CD4-positive, alpha-beta T cell treated with Interleukin-6 at 100 ng/mL for 8 hours (primary cell): ENCODE results near the gene STEAP1B.

Experiments
- DNase-seq: peaks from one replicate; pipeline ENCODE4 v3.0.0-alpha.2; 2020; ENCODE audit warnings: mixed read lengths, low spot score

The STEAP1B gene

DNA sequence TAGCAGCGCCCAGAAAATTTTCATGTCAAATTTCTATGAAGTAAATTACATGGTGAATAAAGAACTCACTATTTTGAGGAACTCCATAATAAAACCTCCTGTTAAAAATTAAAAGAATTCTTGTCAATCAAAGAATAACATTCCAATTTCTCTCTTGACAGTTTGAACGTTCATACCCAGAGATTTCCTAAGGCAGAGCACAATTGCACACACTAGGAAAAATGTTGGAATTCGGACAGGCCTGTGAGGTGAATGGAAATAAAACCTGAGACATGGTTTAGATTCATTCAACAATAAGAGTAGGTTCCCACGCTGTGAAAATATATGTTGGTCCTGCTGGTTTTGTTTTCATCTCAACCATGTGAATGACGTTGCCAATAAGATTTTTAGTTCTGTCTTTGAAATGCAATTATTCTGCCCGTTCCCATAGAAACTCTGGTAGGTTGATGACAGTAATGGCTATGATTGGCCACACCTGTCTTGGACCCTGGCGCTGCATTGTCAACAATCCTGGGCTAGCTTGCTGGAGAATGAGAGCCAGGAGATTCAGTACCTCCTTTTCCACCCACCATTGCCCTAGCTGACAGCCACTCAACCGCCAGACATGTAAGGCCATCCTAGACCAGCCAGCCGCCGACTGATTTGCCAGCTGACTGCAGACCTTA is 99.7 kb downstream of the STEAP1B start:
- no peak for DNase-seq

DNA sequence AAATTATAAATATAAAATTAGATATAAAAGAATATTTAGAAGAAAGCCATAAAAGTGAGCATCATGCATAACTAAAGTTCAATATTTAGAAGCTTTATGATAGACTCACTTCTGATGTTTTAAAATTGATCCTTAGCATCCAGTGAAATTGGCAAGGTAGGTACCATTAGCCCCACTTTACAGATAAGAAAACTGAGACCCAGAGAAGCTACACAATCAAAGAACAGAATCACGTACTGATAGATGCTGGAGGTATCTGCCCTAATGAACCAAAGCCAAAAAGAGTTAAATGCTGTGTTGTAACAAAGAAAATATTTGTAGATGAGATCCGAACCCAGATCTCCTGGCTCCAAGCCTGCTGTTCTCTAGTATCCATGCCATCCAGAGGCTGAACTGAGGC is 100.4 kb downstream of the STEAP1B start:
- DNase-seq: no peak

DNA sequence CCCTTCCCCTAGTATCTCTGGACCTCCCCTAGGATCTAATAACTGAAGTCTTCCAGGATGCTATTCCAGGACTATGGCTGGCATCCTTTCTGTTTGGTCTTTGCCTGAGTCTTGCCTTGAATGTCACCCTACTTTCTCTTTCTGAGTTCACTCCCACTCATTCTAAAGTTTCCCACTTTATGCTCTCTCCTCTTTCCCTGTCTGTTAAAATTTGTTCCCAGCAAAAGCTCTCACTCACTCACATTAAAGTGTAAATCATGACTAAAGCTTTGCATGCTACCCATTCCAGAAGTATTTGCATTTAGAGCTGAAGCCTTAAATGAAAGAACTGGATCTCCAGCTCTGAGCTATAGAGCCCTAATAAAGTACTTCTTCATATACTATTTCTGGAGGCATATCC is 100.9 kb downstream of the STEAP1B start:
- no peak for DNase-seq

DNA sequence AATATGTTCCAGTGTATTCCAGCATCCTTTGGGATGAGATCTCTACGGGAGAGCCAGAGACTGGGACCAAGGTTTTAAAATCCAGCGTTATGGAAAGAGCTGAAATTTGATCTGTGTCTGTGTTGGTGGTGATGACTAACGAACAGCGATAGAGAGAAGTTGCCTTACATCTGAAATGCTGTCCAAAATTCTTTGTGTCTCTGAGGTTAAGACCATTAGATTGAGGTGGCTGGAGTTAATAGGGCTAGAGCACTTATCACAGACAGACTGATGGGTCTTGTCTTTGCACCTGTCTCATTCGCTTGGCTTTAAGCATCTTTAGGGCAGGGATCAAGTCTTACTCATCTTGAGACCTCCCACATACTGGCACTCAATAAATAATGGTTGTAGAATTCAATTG is 102.0 kb downstream of the STEAP1B start:
- DNase-seq: no peak

DNA sequence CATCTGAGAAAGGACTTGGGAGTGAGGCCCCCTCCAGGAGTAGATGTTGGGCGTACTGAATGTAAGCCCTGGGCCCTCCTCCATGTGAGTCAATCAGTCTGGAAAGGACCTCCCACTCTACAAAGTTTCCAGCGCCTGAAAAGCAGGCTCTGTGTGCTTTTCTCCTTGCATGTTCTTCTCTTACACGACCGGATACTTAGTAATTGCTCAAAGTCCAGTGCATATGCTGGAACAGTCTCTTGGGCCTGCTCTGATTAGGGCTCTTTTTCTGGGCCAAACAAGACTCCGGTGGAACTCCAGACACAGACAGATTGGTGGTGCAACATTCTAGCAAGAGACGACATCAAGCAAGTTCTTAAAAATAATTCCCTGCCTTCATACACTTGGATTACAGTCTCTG is 104.8 kb downstream of the STEAP1B start:
- no peak for DNase-seq

DNA sequence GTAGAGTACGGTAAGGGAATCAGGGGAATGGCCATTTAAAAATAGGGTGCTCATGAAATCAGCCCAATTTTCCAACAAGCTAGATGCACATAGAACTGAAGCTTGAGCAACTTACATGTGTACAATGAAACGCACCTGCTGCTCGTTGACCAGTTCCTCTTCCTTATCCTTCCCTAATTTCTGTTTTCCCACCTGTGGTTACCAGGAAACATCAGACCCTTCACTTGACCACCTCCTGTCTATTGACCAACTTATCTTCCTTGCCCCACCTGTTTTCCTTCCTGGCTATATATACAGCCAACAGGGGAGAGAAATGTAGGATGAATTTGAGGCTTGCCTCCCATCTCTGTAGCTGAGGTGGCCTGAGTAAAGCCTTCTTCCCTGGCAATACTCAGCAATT is 105.2 kb downstream of the STEAP1B start:
- no peak for DNase-seq

DNA sequence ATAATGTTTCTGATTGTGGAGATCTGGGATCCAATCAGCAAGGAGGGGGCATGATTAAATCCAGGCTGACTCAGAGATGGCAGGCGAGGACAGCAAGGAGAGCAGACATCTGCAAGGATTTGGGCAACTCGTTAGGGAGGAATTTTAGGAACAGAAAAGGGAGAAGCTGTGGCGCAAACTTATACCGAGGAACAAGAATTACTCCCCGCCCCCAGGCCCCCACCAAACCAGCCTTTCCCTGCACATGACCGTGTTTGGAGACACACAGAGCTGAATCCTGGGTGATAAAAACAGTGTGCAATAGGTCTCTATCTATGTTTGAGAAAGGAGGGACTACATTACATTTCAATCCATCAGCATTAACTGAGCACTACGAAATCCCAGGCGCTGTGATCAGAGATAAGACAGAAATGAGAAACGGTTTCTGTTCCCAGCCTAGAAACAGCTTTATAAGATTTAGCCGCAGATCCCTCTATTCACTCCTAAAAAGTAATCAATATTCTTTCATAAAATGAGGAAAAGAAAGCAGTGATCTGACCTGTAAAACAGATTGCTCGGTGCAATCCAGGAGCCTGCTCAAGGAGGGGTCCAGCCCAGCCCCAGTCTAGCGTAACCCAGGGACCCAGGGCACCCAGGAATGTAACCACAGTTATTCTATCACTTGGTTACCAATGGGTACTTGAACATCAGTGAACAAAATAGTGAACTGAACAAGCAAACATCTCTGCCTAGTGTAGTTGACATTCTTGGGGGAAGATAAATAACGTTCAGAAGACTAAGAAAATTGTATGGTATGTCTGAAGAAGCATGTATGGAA is 105.9 kb downstream of the STEAP1B start:
- no peak for DNase-seq

DNA sequence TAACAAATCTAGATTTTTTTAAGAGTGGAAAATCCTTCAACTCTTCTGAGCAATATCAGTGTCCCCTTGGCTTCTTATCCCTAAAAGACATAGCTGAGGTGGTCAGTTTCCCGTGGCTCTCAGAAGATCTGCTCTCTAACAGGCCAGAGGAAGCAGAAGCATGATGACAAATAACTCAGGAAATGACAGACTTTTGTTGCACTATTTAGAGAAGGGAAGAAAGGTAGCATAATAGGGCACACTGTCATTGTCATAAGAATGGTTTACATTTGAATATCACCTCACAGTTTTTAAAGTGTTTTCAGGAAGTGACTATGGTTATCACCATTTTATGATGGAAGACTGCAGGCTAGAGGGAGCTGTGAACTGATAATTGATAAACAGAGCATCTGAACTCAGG is 109.5 kb downstream of the STEAP1B start:
- DNase-seq: no peak

DNA sequence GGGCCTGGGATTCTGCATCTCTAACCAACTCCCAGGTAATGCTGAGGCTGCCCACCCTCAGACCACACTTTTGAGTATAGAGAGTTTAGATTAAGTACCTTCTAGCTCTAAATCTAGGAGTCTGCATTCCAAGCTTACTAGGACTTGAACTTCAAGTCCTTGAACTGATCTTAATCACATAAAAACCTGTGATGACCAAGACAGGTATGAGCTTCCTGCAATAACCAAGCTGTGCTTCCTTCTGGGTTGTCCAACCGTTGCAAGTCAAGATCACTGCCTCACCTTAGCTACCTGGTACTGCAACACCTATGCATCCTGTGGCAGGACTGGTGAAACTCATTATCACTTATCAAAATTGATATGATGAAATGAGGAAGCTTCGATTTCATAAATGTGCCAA is 110.1 kb downstream of the STEAP1B start:
- DNase-seq: no peak

DNA sequence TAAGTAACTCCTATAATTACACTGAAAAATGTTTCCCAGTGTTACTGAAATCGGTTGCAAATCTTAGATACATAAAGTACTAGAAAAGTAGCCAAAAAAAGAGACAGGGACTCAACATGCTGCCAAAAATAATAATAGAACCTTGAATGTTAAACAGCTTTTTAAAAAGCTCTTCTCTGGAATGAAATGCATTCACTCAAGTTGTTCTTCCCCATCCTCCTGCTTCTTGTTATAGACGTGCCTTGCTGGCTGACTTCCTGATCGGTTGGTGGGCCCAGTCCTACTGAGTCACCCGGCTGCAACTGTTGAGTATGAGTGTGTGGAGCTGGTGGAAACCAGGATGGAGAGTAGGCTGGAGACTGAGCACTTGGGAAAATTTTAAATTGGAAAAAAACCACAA is 112.4 kb downstream of the STEAP1B start:
- DNase-seq: no peak

DNA sequence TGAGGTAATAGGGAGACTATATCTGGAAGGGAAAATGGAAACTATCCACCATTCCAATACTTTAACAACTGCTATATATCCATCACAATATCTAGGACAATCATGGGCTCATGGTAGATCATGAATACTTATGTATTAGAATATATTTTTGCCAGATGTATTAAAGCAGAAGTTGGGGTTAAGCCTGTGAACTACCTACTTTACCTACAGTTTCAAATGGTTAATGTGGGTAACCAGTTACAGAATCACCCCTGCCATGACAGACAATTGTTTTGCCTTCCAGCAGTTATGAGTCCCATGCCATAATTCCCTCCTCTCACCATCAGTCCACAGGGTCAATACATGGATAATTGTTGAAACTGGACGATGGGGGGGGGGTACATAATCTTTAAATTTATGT is 113.1 kb downstream of the STEAP1B start:
- no peak for DNase-seq

DNA sequence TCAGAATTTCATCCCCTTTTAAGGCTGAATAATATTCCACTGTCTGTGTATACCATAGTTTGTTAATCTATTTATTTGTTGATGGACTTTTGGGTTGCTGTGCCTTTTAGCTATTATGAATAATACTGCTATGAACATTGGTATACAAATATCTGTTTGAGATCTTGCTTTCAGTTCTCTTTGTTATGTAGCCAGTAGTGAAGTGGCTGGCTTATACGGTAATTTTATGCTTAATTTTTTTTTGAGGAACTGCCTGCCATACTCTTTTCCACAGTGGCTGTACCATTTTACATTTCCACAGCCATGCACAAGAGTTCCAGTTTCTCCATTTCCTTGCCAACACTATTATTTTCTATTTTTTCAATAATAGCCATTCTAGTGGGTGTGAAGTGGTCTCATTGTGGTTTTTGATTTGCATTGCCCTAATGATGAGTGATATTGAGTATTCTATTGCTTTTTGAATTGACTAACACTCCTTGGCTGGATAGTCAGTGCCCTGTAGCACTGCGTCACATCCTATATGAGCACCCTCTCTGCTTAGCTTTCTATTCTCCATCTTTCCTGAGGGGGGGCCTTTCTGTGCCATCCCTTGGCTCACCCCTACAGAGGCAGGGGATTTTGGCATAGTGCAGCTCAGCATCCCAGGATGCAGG is 113.7 kb downstream of the STEAP1B start:
- no peak for DNase-seq

DNA sequence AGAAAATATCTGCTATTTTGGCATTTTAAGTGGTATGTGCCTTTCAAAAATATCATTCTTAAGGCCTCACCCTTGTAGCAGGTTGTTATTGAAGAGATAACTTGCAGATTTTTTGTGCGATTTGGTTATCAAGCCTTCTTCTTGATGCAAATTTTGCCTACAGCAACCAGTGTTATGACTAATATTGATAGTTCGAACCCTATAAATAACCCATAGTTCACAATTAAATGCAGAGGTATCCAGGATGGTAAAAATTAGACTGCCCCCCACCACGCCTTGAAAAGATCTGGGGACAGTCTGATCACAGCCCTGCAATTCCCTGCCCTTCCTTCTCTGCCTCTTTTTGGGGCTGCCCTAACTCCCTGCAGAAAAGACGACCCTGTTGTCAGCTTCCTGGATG is 114.7 kb downstream of the STEAP1B start:
- no peak for DNase-seq

DNA sequence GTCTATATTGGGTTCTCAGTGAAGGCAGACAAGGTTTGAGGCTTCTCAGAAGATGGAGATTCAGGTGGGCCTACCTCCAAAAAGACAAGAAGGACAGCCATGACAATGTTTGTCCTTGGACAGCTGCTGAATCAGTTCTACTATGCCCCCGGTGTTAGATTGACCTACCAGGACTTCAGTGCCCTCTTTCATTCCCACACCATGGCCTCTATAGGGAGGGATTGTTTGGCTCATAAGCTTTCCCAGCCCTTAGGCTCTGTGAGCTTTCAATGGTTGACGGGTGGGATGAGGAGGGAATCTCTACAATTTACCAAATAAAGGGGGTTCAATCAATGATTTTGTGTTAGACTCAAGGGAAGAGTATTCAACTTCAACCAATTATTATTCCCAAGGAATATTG is 119.7 kb downstream of the STEAP1B start:
- no peak for DNase-seq

DNA sequence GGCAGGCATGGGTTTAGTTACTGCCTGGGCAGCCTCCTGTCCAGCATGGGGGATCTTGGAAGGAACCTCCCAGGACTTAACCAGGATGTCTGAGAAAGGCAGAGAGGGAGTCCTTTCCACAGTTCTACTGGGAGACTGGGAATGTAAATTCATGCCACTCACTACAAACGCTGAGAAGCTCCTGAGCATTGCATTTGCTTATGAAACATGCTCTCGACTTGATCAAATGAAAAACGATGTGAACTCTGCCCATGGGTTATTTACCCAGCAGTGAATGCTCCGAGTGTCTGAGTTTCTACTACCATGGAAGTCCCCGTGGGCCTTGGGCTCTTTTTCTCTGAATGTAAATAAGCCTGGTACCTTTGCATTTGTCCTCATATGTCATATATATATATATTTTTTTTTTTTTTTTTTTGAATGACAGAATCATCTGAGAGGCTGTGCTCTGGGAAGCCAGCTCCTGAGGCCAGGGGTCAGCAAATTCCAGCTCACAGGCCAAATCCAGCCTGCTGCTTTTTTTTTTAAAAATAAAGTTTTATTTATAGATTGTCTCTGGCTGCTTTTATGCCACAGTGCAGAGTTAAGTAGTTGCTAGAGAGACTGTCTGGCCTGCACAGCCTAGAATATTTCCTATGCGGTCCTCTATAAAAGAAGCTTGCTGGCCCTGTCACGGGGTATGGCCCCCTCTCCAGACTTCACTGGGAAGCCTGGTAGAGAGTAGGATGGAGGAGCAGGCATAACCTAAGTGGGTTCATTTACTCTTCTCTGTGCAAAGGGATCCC is 121.6 kb downstream of the STEAP1B start:
- no peak for DNase-seq

DNA sequence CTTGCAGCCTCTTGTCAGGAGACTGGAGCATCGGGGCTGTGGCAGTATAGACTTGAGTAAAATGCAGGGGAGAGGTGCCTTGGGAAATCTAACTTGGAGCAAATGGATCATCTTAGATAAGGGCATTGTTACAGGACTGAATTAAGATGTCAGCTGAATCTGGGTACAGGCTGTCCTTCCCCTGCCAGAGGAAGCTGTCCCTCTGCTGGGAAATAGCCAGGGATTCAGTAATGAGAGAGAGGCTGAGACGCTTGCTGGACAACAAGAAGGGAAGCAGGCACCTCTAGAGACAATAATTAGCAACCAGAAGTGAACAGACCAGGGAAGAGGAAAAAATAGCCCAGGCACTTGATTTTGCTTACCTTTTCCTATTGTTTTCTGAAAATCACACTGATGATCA is 122.3 kb downstream of the STEAP1B start:
- DNase-seq: no peak

DNA sequence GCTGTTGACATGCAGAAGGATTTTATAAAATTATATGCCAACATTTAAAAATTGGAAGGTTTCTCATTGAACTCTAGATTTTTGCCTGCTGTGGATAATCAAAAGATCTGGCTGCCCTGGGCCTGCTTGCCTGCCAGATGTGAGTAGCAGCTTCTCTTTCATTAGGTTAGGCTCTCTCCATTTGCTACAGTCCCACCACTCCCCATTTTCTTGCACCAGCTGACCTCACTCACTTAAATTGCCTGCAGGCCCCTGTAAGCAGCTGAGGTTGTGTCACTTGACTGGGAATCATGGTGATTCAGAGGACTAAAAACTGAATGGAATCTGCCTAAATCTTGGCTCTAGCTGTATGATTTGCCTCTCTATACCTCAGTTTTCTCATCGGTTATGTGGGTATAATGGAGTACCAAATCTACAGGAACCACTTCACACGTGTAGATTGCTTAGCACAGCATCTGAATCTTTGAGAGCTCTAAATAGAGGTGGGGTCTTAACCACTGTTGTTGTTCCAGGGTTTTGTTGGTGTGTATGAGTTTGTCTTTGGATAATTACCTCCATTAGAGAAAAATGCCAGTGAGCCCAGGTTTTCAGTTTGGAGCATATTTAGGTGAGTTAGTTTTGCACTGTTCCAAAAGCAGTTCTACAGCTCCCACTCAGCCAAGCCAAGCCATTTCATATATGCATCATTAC is 124.5 kb downstream of the STEAP1B start:
- DNase-seq: no peak

DNA sequence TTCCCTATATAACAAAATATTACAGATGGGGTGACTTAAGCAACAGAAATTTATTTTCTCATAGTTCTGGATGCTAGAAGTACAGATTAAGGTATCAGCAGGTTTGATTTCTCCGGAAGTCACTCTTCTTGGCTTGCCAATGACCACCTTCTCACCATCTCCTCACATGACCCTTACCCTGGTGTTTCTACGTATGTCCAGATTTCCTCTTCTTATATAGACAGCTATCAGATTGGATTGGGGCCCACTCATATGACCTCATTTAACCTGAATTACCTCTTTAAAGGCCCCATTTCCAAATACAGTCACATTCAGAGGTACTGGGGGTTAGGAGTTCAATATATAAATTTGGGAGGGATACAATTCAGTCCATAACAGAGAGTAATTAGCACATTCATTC is 126.1 kb downstream of the STEAP1B start:
- no peak for DNase-seq

DNA sequence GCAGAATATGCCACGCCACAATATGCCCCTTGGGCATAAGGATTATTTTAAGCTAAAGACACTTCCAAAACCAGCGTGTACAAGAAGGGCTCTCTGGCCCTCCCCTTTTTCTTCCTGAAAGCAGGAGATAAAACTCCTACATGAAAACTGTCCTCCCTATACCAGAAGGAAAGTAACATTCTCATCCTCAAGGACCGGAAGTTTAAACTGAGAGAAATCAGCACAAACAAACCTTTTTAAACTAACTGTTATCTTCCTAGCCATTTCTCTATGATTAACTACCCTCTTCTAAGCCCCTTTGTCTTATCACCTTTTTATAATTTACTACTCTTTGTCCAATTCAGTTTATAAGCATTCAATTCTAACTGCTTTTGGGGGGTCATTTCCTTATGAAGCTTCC is 126.6 kb downstream of the STEAP1B start:
- DNase-seq: no peak

DNA sequence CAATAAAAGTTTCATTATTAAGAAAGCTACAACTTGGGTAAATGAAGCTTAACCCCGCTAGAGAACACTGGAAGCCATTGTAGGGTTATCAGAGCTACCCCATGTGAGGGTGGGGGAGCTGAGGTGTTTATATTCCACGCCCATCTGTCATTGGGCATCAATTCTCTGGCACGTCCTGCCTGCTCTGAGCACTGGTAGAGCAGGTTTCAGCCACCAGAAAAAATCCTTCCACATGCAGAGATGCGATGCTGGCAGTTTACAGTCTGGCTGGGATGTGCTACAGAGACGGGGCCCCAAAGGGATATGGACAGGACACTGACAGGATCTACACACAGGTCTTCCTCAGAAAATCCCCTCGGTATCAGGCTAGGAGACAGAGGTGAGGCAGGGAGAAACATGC is 127.1 kb downstream of the STEAP1B start:
- DNase-seq: no peak

DNA sequence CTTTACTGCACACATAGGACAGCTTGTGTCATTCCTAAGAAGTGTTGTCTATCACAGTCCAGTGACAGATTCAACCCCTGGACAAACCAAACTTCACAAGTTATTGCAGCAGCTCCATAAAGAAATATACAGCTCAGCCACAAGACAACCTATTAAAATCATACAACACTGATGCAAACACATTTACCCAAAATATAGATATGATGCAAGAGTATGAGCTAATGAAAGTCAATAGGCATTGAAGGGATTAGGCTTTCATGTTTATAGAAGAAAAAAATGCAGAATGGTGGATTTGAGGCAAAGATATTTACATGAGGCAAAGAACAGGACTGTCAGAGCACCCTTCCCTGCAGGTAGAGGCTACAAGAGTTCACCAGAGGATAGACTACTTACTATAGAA is 128.1 kb downstream of the STEAP1B start:
- no peak for DNase-seq
